NCI-H2196 (cell line): ENCODE measurements around the gene JAM3.

ENCODE experiments used
- DNase-seq: peaks from one replicate; lab custom pipeline; 2025; ENCODE audit not compliant: unreplicated experiment; lab: John Stamatoyannopoulos, UW

JAM3 gene

DNA sequence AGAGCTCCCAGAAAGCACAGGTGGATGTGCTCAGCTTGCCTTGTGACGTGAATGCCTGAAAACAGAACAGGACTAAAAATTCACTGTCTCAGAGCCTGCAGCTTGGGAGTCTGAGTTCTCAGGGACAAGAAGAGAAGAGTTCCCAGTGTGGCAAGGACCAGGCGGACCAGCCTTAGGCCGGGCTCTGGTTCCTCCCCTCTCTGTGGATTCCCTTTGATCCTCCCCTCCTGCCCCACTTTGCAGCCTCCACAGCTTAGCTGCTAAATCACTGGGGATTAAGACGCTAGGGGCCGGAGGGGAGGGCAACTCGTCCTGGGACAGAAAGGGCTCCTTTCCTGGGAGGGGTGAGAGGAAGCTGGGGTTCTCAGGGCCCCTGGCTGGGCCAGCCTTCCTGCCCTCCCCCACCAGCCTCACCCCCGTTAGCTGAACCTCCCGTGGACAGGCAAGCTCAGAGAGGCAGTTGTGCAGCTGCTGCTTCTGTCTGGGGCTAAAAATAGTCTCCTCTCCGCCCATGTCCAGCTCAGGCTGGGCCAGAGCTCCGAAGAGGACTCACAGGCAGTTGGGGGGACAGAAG is 29.9 kb upstream of the JAM3 start:
- DNase-seq: no peak

DNA sequence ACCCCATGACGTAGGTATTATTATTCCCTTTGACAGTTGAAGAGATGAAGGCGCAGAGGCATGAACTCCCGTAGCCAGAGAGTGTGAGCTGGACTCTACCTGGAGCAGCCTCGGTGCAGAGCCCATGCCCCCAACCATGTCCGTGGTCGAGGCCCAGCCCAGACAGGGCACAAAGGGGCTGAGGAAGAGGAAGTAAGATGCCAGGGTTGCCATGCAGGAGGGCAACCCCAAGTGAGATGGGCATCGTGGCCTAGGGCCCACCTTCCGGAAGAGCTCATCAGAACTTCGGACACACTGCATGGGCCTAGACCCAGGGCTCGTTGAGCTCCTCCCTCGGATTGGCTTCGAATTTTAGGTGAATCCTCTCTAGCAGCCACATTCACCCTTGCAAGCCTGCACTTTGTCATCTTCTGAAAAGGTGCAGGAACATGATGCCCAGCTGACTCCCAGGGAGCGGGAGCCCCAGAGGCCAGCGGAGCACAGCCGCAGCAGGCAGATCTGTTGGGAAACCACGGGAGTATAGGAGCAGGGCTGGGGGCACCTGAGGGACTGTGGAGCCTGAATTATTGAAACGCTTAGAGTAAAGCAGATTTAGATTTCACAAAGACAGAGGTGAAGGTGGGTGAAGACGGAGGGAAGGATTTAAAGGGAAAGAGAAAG is 29.0 kb upstream of the JAM3 start:
- DNase-seq: no peak

DNA sequence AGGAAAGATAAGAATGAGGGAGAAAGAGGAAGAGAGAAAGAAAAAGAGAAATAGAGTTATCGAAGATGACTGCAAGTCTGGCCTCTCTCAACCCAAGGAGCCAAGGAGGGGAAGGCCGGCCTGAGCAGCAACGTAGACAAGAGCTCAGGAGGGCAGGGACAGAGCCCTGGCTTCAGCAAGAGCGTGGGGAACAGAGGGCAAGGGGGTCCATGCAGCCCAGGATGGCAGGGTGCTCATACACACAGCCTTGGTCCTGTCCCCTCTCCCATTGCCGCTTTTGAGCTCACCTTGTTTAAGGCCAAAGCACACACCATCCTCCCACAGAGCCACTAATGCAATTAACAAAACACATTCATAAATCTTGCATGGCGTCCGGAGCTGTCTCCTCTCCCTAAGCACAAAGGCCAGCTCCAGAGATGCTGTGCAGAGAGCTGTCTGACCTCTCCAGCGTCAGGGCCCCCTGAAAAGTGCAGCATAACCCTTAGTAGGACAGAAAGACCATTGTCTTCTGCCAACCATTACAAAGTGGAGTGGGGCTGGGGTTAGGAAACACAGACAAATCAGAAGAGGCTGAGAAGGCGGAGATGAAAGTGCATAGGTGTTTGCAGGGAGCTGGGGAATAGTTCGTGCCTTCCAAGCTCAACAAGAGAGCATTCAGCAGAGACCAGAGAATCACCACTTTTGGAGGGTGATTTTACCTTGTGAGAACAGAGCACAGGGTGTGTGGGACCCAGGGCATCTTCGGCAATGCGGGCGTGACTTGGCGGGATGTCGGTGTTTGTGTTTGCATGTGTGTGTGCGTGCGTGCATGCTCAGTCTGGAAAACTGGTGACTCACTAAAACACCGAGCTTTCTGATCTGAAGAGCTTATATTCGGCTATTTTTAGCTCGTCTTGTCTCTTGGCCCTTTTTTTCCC is 28.2 kb upstream of the JAM3 start:
- DNase-seq: no peak

DNA sequence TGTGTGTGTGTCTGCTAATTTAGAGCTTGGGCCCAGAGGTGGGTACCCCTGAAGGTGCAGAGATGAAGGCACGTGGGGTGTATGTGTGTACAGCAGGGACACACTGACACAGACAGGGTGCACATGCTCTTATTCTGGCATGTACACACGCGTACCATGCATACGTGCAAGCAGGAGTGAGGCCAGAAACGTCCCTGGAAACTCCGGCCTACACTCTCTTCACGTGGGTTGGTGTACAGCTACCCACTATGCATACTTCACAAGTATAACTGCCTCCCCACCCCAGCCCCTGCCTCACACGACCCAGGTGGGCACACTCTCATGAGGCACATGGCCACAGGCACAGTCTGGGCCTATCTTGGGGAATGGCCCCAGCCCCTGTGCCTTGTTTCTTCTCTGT is 27.5 kb upstream of the JAM3 start:
- DNase-seq: no peak

DNA sequence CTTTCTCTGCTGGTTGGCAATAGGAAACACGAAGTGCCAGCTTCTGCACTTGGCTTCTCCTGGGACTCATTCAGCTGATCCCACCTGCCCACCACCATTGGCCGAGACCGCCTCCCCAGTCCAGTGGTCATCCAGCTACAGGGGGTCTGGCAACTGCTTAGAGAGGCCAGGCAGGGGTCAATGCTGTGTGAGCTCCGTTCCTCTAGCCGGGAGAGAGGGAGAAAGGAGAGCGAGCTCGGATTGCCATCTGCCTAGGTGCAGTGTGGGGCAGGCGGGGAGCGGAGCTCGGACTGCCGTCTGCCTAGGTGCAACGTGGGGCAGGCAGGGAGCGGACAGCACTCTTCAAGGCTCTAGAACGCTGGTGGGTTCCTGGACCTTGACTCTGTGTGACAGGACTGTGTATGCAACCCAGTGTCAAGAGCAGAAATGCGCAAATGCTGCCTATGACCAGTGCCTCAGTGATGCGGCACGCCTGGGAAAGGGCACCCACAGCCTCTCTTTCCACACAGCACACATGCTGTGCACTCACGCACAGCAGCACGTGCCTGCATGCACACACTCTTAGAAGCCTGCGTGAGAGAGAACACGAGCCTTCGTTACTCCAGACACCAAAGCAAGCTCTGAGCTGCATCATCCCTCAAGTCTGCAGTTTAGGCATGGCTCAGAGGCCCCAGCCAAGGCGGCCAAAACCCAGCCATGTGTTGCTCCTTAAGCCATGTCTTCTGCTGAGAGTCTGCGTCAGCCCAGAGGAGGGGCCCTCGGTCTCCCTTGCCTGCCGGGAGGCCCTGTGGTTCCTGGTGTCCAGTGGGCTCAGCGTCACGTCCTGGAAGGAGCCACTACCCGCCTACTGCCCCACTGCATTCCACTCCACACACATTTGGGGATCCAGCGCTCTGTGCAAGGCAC is 26.8 kb upstream of the JAM3 start:
- no peak for DNase-seq

DNA sequence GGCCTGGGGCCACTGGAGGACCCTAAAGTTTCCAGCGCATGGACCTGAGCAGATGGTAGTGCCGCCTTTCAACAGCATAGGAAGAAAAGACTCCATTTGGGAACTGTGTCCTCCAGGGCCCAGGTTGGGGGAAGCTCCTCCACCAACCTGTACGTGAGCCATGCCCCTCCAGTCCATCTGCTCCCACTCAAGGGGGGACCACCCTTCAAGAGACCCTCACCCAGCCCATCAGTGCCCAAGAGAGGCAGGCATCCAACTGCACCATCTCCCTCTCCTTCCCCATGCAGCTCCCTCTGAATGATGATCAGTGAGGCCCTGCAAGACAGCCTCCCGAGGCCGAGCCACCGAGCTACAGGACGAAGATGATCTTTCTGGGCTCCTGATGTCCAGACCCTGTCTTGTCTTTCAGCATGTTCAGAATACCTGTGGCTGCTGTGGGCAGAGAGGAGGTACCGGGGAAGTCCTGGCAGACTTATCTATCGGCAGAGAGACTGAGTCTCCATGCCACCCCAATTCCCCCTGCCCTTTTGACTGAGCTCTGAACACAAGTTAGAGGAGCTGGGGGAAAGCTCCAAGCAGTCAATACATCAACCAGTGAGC is 25.0 kb upstream of the JAM3 start:
- DNase-seq: no peak

DNA sequence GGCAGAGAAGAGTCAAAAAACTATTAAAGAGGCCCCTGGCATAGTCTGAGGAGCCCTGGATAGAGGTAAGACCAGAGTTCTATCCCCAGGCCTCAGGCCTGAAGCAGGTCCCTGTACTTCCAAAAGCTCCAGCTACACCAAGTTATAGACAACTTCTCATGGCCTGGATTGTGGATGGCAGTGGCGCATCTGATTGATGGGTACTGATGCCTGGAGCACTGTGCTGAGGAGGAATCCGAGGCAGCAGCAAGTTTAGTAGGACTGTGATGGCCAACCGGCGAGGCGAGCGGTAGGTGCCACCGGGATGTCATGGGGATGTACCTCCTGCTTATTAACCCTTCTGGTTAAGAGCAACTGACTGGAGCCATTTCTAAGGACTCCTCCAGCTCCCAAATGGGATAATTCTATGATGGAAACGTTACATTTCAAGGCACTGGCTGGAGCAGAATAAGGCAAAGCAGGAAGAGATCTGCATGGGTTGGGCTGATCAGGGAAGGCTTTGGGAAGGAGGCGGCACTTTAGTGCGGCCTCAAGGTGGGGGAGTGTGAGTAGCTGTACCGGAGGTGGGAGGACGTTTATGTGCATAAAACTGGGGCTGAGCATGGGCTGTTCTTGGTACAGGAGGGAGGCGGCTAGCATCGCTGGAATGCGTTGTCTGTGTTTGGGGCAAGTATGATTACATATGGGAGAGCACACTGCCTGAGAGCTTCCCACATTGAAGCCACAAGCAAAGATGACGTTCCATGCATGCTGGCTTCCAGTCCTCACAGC is 24.2 kb upstream of the JAM3 start:
- no peak for DNase-seq

DNA sequence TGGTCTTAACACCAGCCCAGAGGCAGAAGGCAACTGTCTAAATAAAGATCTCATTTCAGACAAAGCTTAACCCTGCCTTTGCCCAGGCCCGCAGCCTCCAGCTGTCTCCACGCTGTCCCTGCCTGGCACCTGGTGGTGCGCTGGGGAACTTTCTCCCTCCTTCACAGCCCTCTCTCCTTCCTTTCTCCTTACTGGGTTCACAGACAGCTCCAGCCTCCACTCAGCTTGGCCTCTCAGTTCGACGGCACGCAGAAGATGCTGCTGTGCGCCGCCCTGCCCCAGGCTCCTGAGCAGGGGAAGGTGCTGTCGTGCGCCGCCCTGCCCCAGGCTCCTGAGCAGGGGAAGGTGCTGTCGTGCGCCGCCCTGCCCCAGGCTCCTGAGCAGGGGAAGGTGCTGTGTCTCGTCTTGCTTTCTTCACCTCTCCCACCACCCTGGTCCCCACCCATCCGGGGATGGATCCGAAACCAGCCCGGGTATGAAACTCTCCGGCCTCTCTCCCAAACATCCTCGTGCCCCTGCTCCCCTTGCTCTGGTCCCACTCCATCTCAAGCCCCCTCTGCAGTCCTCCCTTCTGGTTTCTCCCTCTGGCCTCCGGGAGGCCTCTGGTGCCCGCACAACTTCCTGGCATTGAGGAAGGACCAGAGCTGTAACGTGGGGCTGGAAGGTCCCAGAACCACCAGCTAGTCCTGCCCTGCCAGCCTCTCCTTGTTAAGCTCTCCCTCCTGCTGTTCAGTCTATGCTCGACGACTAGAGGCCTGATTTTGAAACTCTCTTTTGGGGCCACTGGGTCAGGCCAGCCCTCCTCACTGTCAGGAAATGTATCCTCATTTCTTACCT is 22.9 kb upstream of the JAM3 start:
- DNase-seq: peak; percentile 78

DNA sequence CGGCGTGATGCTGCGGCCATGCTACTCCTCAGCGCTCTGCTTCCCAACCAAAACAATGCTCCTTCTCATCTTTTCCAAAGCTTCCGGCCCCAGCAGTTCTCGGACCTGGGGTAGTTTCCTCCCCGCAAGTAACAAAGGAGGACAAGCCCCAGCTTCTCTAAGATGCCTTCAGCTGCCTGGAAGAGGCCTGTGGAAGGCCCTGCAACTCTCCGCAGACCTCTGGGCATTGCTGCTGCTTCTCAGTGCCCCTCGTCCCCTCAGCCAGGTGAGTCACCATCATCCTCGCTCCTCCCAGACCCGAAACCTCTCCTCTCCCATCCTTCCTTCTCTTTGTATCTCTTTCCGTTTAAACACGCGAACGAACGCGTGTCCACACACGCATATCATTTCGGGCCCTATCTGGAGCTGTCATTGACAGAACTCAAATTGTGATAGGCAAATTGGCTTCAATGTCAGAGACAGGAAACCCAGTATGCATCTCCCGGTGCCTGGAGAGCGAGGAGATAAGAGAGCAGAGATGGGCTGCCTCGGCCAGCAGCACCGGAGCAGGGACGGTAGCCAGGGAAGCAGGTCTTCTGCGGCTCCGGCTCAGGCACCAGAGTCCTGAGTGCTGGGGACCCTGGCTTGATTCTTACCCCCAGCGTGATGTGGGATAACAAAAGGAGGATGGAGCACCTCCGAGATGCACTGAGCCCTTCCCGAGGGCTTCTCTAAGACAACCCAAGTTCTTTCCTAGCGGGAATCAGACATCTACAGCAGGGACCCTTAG is 22.0 kb upstream of the JAM3 start:
- no peak for DNase-seq

DNA sequence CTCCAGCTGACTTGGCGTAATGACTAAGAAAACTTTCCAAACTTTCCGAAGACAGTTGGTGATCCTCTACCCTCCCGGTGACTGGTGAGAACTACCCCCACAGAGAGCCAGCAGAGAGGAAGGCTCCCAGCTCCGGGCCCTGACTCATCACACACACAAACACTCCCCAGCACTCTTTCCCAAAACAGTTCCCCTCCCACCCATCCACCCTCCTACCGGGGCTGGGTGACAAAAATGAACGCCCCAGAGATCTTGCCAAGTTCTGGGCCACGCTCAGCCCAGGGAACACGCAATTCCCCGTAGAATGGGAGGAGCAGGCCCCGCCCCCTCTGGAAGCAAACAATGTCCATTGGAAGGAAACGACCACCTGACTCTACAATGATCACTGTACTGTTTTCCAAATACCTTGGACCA is 21.3 kb upstream of the JAM3 start:
- DNase-seq: no peak

DNA sequence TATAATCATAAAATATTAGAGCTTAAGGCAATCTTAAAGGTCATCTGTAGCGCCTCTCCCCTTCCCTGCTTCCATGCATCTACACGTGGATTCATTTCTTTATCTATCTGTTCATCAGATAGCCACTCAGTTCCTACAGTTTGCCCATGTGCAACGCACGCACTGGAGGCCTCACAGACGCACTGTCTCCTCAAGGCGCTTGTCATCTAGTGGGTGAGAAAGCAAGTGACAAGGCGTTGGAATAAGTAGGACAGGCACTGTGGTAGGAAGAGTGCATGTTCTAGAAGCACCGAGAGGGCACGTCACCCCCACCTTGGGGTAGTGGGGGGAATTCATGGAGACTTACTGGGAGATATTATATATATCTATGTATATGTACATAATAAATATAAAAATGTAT is 20.8 kb upstream of the JAM3 start:
- DNase-seq: no peak

DNA sequence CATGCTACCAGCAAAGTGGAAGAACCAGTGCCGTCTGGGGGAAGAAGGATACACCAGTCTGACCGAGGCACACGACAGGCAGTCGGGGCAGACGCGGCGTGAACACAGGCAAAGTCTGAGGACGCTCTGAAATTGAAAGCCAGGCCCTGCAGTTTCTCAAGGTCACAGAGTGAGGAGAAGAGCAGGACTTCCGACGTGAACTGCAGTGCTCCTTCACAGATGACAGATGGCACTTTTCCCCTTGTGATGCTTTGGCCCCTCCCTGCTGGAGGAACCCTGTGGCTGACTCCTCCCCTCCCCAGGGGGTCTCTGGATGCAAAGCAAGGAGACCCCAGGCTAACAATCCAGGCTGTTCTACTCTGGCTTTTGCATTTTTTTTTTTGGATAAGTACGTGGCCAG is 19.6 kb upstream of the JAM3 start:
- DNase-seq: no peak

DNA sequence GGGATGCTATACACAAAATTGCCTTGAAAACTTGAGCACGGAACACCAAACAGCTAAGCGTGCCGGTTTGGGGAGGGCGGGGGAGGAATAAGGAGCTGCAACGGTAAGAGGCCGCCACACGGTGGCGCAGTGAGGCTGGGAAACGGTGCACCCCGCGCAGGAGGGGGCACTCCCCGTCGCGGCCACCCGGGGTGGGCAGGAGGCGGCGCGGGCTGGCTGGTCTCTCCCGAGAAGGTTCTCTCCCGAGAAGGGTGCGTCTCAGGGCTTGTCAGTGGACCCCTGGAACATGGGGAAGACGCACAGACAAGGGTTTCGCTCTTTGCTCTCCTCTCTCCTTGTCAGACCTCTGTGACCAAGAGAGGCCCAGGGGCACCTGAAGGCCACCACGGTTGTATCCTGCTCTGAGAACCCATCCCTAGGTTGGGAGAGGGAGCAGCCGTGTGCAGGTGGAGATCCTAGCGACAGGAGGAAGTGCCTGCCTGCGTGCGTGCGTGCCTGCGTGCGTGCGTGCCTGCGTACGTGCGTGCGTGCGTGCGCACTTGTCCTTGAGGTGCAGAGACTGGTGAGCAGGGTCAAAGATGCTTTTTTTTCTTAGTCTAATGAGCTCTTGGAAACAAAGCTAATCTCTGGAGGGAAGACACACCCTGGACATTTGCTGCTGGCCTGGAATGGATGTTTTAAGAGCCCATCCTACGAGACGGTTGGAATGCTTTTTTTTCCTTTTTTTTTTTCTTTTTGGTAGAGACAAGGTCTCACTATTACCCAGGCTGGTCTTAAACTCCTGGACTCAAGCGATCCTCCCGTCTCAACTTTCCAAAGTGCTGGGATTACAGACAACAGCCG is 18.1 kb upstream of the JAM3 start:
- DNase-seq: peak; percentile 88

DNA sequence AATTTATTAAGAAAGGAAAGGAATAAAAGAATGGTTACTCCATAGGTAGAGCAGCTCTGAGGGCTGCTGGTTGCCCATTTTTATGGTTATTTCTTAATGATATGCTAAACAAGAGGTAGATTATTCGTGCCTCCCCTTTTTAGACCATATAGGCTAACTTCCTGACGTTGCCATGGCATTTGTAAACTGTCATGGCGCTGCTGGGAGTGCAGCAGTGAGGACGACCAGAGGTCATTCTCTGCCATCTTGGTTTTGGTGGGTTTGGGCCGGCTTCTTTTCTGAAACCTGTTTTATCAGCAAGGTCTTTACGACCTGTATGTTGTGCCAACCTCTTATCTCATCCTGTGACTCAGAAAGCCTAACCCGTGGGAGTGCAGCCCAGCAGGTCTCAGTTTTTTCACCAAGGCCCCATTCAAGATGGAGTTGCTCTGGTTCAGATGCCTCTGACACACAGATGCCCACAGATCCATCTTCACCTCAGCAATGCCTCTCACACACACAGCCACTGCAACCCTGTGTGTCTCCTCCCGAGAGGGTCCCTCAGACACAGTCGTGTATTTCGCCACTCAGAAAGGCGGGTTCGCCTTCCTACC is 16.4 kb upstream of the JAM3 start:
- no peak for DNase-seq

DNA sequence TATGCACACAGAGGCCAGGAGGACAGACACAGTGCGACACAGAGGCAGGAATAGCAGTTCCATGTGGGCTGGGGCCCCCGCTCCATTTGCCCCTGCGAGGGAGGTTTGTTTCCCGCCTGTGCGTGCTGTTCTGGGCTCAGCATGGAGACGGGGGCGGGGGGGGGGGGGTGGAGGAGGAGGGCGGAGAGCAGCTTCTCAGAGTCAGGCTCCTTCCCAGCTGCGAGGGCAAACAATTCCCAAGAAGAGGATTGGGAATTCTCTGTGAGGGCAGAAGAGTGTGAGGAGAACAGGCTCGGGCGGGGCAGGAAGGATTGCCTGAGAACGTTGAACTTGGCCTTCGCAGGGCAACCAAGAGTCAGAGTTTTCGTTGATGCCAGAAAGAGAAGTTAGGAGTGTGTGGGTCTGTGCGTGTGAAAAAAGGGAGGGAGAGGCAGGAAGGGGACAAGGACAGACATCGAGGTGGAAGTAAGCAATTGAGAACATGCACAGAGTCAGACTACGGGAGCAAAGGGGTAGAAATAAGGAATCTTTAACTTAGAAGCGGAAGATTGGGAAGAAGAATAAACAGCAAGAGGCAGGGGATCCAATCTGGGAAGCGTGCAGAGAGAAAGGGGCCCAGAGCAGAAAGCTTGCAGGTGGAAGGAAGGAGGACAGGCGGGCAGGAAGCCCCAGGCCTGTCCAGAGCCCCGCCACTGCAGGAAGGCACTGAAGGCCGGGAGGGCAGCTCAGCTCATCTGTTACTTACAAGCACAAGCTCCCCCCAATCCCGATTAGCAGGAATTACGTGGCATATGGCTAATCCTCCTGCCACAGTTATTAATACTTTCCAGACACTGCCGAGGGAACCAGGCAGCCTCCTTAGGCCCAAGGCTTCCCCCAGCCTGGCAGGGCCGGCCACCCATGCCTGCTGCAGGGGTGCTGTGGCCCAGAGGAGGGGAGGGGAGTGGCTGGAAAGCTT is 15.6 kb upstream of the JAM3 start:
- DNase-seq: no peak

DNA sequence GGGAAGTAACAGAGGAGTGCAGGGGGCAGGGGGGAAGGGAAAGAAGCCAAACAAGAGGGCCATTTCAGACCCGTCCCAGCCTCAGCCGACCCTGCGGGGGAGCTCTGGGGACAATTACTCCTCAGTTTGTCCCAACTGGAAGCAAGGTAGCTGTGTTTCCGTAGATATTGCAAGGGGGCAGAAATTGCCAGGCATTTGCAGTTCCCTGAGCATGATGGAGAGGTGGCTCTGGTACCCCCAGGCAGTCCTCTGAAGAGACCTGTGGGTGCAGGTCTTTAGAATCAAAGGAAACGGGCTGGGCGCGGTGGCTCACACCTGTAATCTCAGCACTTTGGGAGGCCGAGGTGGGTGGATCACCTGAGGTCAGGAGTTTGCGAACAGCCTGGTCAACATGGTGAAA is 13.8 kb upstream of the JAM3 start:
- no peak for DNase-seq
